Keratinocyte (primary cell): ENCODE results near the gene KRT77. TPM values are rescaled to one million over a fixed set of nuclear protein-coding genes. Genes with fewer than 3 reads are reported as not detected.

Source experiments
- DNase-seq: peaks from one replicate; pipeline ENCODE4 v3.0.0-alpha.2; 2011; ENCODE audit warnings: low read depth, missing footprints, low spot score
- FAIRE-seq: peaks from 2 replicates; lab custom pipeline; 2011; peaks lifted over from hg19 to GRCh38; lab: Jason Lieb, UNC
- H2AFZ ChIP-seq: 2 replicates; pipeline ENCODE4 v1.6.0; 2012; ENCODE audit warnings: low read length, control low read depth, inconsistent platforms; ENCODE audit not compliant: control insufficient read depth
- H3K27ac ChIP-seq: 2 replicates; pipeline ENCODE4 v1.5.1; 2011; ENCODE audit warnings: low read length; ENCODE audit not compliant: control insufficient read depth, insufficient read depth
- H3K27me3 ChIP-seq: 3 replicates; pipeline ENCODE4 v1.6.0; 2011; ENCODE audit warnings: low read length; ENCODE audit not compliant: control insufficient read depth, insufficient read depth; ENCODE audit errors: extremely low read depth
- H3K36me3 ChIP-seq, 2 experiments: 2 replicates in 1 of 2; 3 replicates in 1 of 2; pipeline ENCODE4 v1.5.1; 2011; ENCODE audit warnings: low read length in 2 of 2, mild to moderate bottlenecking in 1 of 2; ENCODE audit not compliant: control insufficient read depth in 2 of 2, insufficient read depth in 2 of 2; ENCODE audit errors: extremely low read depth in 1 of 2
- H3K4me1 ChIP-seq: 3 replicates; pipeline ENCODE4 v1.5.1; 2011; ENCODE audit warnings: low read length; ENCODE audit not compliant: control insufficient read depth, insufficient read depth; ENCODE audit errors: extremely low read depth
- H3K4me2 ChIP-seq: 3 replicates; pipeline ENCODE4 v1.6.0; 2011; ENCODE audit warnings: low read depth, low read length; ENCODE audit not compliant: control insufficient read depth, insufficient read depth; ENCODE audit errors: extremely low read depth
- H3K4me3 ChIP-seq, 3 experiments: fragments of 200-600 bp in 1 of 3; sonication (generic) in 1 of 3; 2 replicates in 2 of 3; 3 replicates in 1 of 3; pipeline ENCODE4 v1.5.1; 2011 to 2016; ENCODE audit warnings: low read length in 3 of 3, mild to moderate bottlenecking in 3 of 3, control low read depth in 2 of 3, inconsistent platforms in 1 of 3, low read depth in 1 of 3, mixed read lengths in 1 of 3, mixed run types in 1 of 3, moderate library complexity in 1 of 3; ENCODE audit not compliant: control insufficient read depth in 2 of 3, insufficient read depth in 2 of 3; ENCODE audit errors: extremely low read depth in 1 of 3
- H3K79me2 ChIP-seq: 2 replicates; pipeline ENCODE4 v1.6.0; 2012; ENCODE audit warnings: low read length; ENCODE audit not compliant: control insufficient read depth, insufficient read depth
- H3K9ac ChIP-seq: 3 replicates; pipeline ENCODE4 v1.6.0; 2011; ENCODE audit warnings: low read length; ENCODE audit not compliant: control insufficient read depth, insufficient read depth; ENCODE audit errors: extremely low read depth
- H3K9me1 ChIP-seq: 3 replicates; pipeline ENCODE4 v1.6.0; 2011; ENCODE audit warnings: low read length; ENCODE audit not compliant: control insufficient read depth, insufficient read depth; ENCODE audit errors: extremely low read depth
- H3K9me3 ChIP-seq: 2 replicates; pipeline ENCODE4 v1.5.1; 2012; ENCODE audit warnings: low read depth, low read length; ENCODE audit not compliant: control insufficient read depth
- H4K20me1 ChIP-seq: 3 replicates; pipeline ENCODE4 v1.6.0; 2011; ENCODE audit warnings: low read length; ENCODE audit not compliant: control insufficient read depth, insufficient read depth; ENCODE audit errors: extremely low read depth
- EZH2 ChIP-seq: IDR thresholded peaks from one replicate; pipeline ENCODE4 v1.6.1; 2012; ENCODE audit warnings: inconsistent platforms, mild to moderate bottlenecking, low read length, moderate library complexity
- dilution Hi-C: fragments of 300-500 bp; cut with MboI; formaldehyde crosslinking; loops from one replicate; pipeline ENCODE4 v1.7.0; 2020; ENCODE audit warnings: low sequenced_read_pairs; ENCODE audit not compliant: extremely low pct_ligation_motif_present
- polyA plus RNA-seq, 5 experiments: library from polyadenylated mRNA; depleted of rRNA in 3 of 5; stranded (reverse) in 3 of 5; stranded (forward) in 1 of 5; unstranded in 1 of 5; fragments of >200 nt; gene quantifications; 1 replicate in 1 of 5; 2 replicates in 3 of 5; 3 replicates in 1 of 5; pipeline versions ENCODE4 v1.2.1 to v1.2.3, GENCODE V29; 2011 to 2012; ENCODE audit warnings: missing spikeins in 2 of 5, low read depth in 1 of 5, low replicate concordance in 1 of 5
- TF ChIP-seq, protein P1 (sequence below), 3 experiments: IDR thresholded peaks in 1 of 3; conservative IDR thresholded peaks in 1 of 3; optimal IDR thresholded peaks in 1 of 3; 2 replicates in 2 of 3; 3 replicates in 1 of 3; pipeline versions ENCODE3 to v1.5.1; 2011; ENCODE audit warnings: low read length in 3 of 3, mild to moderate bottlenecking in 3 of 3, moderate library complexity in 2 of 3, control low read depth in 1 of 3, inconsistent platforms in 1 of 3; ENCODE audit not compliant: insufficient read depth in 2 of 3; ENCODE audit errors: extremely low read depth in 1 of 3

Gene KRT77
- polyA plus RNA-seq, 1 donor (not counting 4 experiments of a cell fraction or from before 2014, with no cell fraction given): 1.3 TPM

DNA sequence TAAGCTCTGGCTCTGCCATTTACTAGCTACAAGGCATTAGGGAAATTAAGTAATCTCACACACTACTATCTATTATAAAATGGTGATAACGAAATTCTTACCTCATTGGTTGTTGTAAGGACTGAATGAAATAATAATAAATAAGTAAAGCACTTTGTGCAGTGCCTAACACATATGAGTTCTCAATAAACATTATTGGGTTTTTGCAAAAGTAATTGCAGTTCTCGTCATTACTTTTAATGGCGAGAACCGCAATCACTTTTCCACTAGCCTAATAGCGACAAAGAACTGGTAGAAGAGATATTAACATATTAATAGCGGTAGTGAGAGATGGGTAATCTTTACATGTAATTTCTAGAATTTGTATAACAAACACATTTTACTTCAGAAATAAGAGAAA is 9.2 kb downstream of the KRT77 start:
- dilution Hi-C loops: no loop called here
- no peaks in the 10 kb centered on the region for H3K9me3 ChIP-seq
- FAIRE-seq (no peak), DNase-seq (no peak)
- peaks cover 3% of the 10 kb centered on the region for H4K20me1 ChIP-seq
- TF ChIP-seq, protein P1, sequence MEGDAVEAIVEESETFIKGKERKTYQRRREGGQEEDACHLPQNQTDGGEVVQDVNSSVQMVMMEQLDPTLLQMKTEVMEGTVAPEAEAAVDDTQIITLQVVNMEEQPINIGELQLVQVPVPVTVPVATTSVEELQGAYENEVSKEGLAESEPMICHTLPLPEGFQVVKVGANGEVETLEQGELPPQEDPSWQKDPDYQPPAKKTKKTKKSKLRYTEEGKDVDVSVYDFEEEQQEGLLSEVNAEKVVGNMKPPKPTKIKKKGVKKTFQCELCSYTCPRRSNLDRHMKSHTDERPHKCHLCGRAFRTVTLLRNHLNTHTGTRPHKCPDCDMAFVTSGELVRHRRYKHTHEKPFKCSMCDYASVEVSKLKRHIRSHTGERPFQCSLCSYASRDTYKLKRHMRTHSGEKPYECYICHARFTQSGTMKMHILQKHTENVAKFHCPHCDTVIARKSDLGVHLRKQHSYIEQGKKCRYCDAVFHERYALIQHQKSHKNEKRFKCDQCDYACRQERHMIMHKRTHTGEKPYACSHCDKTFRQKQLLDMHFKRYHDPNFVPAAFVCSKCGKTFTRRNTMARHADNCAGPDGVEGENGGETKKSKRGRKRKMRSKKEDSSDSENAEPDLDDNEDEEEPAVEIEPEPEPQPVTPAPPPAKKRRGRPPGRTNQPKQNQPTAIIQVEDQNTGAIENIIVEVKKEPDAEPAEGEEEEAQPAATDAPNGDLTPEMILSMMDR (optimal IDR thresholded peaks at IDR 0.05 in 1 of 3, IDR thresholded peaks at IDR 0.05 in 1 of 3, conservative IDR thresholded peaks at IDR 0.05 in 1 of 3; ENCODE audit: extremely low read depth in 1 of 3, insufficient read depth in 2 of 3, low read length in 3 of 3): no peak
- TF ChIP-seq EZH2: no peak
- no peak overlapping the region for H3K27ac ChIP-seq
- H3K4me1 ChIP-seq: peaks cover 5% of the 10 kb centered on the region
- no peak overlapping the region for H2AFZ ChIP-seq
- H3K27me3 ChIP-seq: peaks cover 49% of the 10 kb centered on the region
- H3K79me2 ChIP-seq: no peaks in the 10 kb centered on the region
- H3K4me3 ChIP-seq: no peak overlapping the region
- H3K9me1 ChIP-seq: peaks cover under 1% of the 10 kb centered on the region
- no peak overlapping the region for H3K9ac ChIP-seq
- no peak overlapping the region for H3K4me2 ChIP-seq
- no peaks in the 10 kb centered on the region for H3K36me3 ChIP-seq

DNA sequence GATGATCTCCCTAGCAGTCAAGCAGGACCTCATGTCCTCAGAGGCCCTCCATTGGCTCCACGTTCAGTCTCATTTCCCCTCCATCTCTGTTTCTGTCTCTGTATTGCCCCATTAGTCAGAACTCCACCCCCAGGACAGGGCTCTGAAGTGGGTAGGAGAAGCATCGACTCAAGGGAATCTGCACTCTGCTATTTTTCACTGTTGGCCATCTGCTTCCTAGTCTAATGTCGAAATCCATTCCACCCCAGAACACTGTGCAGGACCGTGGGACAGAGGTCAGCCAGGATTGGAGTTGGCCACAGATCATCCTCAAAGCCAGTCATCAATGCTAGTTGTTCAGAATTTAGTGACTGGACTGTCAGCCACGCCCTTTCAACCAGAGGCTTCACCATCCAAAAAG is 10.1 kb downstream of the KRT77 start:
- Histone ChIP-seq H3K27me3 (peaks cover 40% of the 10 kb centered on the region), H3K36me3 (no peaks in the 10 kb centered on the region), H2AFZ (no peak overlapping the region), H3K4me2 (no peak overlapping the region), H3K9me1 (no peaks in the 10 kb centered on the region), H3K4me3 (no peak overlapping the region), H3K9ac (no peak overlapping the region), H3K4me1 (peaks cover 5% of the 10 kb centered on the region), H3K9me3 (no peaks in the 10 kb centered on the region), H3K79me2 (no peaks in the 10 kb centered on the region), H4K20me1 (no peaks in the 10 kb centered on the region), H3K27ac (no peak overlapping the region)
- dilution Hi-C loops: no loop called here
- TF ChIP-seq EZH2: no peak
- TF ChIP-seq, protein P1 (optimal IDR thresholded peaks at IDR 0.05 in 1 of 3, IDR thresholded peaks at IDR 0.05 in 1 of 3, conservative IDR thresholded peaks at IDR 0.05 in 1 of 3; ENCODE audit: extremely low read depth in 1 of 3, insufficient read depth in 2 of 3, low read length in 3 of 3): no peak
- FAIRE-seq (no peak), DNase-seq (no peak)
